Activated CD4-positive, alpha-beta T cell treated with anti-CD3 and anti-CD28 coated beads, Interleukin-2, amount 10 ng/mL, durations not matched to agents 24 days and 14 days (primary cell): ENCODE data around the gene MLXIP. TPM values are rescaled to one million over a fixed set of nuclear protein-coding genes. Genes with fewer than 3 reads are reported as not detected.
"Not testable (repeated sequence)": the region's sequence is repeated elsewhere in the genome, so short reads cannot be mapped to it uniquely, and the experiment has no call there.

Experiments
- DNase-seq: peaks from one replicate; pipeline ENCODE4 v3.0.0; 2022
- H3K27ac Mint-ChIP-seq: one replicate; pipeline ENCODE4 v1.8.0; 2022; ENCODE audit warnings: mild to moderate bottlenecking, mixed read lengths
- H3K27me3 Mint-ChIP-seq: one replicate; pipeline ENCODE4 v1.8.0; 2022; ENCODE audit warnings: mixed read lengths
- H3K36me3 Mint-ChIP-seq: one replicate; pipeline ENCODE4 v1.8.0; 2022; ENCODE audit warnings: low read depth, mild to moderate bottlenecking, mixed read lengths
- H3K4me1 Mint-ChIP-seq: one replicate; pipeline ENCODE4 v1.8.0; 2021; ENCODE audit warnings: mixed read lengths
- H3K4me3 Mint-ChIP-seq: one replicate; pipeline ENCODE4 v1.8.0; 2022; ENCODE audit warnings: mild to moderate bottlenecking, moderate library complexity, mixed read lengths
- H3K9me3 Mint-ChIP-seq: one replicate; pipeline ENCODE4 v1.8.0; 2021; ENCODE audit warnings: mixed read lengths
- intact Hi-C: fragments of 100-400 bp; cut with micrococcal nuclease; formaldehyde crosslinking; loops from one replicate; pipeline ENCODE4 v1.15.1; 2023
- total RNA-seq: library from RNA; stranded (reverse); gene quantifications from 2 replicates; pipeline ENCODE4 v1.2.3, GENCODE V29; 2022

The MLXIP gene
- total RNA-seq, 1 donor from 2014 or later, result 47.6 TPM

DNA sequence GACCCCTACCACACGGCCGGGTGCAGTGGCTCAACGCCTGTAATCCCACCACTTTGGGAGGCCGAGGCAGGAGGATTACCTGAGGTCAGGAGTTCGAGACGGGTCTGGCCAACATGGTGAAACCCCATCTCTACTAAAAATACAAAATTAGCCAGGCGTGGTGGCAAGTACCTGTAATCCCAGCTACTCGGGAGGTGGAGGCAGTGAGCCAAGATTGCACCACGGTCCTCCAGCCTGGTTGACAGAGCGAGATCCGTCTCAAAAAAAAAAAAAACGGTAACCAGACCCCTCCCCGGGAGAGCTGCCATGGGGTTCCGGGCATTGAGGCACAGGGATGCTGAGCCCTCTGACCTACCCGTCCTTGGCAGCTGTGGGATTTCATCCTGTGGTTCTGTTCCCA, 35.1 kb upstream of the MLXIP start:
- intact Hi-C loops, result no loop called here
- peaks cover 4% of the 10 kb centered on the region for H3K36me3 Mint-ChIP-seq
- no peaks in the 10 kb centered on the region for H3K4me1 Mint-ChIP-seq
- no peak for DNase-seq
- H3K9me3 Mint-ChIP-seq, result no peaks in the 10 kb centered on the region
- no peaks in the 10 kb centered on the region for H3K27me3 Mint-ChIP-seq
- H3K4me3 Mint-ChIP-seq, result no peak overlapping the region
- no peak overlapping the region for H3K27ac Mint-ChIP-seq

DNA sequence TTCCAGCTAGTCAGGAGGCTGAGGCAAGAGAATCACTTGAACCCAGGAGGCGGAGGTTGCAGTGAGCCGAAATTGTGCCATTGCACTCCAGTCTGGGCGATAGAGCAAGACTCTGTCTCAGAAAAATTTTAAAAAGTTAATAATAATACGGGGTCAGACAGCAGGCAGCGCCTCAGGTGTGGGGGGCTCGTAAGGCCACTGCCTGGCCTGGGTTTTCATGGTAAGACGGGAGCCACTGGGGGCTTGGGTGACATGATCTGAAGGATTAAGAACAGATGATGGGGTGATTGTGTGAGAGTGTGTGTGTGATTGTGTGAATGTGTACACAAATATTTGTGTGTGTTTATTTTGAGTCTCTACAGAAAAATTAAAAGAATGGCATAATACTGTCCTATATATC, 33.3 kb upstream of the MLXIP start:
- Mint-ChIP-seq H3K27me3 (no peaks in the 10 kb centered on the region), H3K9me3 (no peaks in the 10 kb centered on the region), H3K27ac (no peak overlapping the region), H3K4me3 (no peak overlapping the region), H3K4me1 (no peaks in the 10 kb centered on the region), H3K36me3 (peaks cover 4% of the 10 kb centered on the region)
- intact Hi-C loops, result no loop called here
- no peak for DNase-seq

DNA sequence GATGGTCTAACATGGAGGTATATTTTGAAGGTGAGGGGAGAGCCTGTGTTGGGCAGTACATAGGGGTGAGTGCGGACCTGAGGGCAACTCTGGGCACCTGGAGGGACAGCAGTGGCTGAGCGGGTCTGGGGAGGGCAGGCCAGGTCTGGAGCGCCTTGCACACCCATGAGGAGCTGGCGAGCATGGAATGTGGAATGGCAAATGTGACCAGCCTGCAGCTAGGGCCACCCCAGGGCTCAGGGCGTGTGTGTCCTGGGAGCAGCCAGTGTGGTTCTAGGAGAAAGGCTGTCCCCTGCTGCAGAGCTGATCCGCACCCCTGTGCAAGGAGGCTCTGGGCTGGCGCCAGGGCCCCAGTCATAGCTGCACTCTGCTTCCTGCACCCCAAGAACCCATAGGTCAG, 32.4 kb upstream of the MLXIP start:
- Mint-ChIP-seq H3K9me3 (no peaks in the 10 kb centered on the region), H3K27ac (no peak overlapping the region), H3K4me3 (no peak overlapping the region), H3K27me3 (no peaks in the 10 kb centered on the region), H3K36me3 (peaks cover 4% of the 10 kb centered on the region), H3K4me1 (no peaks in the 10 kb centered on the region)
- intact Hi-C loops, result no loop called here
- DNase-seq, result no peak

DNA sequence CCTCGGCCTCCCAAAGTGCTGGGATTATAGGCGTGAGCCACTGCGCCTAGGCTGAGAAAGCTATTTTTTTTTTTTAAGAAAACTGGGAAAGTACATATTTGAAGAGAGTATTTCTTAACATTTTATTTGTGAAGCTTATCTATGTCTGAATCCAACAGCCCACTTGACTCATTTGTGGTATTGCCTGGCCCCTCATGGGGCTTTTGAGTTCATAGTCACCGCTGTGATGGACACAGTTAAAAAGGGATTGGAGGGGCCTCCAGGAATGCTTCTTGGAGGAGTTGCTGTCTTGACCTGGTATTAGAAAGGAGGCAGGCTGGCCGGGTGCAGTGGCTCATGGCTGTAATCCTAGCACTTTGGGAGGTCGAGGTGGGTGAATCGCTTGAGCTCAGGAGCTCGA, 30.4 kb upstream of the MLXIP start:
- intact Hi-C loops, result no loop called here
- H3K27me3 Mint-ChIP-seq, result no peaks in the 10 kb centered on the region
- no peaks in the 10 kb centered on the region for H3K4me1 Mint-ChIP-seq
- H3K36me3 Mint-ChIP-seq, result peaks cover 4% of the 10 kb centered on the region
- no peaks in the 10 kb centered on the region for H3K9me3 Mint-ChIP-seq
- H3K4me3 Mint-ChIP-seq, result no peak overlapping the region
- no peak overlapping the region for H3K27ac Mint-ChIP-seq
- DNase-seq, result no peak

DNA sequence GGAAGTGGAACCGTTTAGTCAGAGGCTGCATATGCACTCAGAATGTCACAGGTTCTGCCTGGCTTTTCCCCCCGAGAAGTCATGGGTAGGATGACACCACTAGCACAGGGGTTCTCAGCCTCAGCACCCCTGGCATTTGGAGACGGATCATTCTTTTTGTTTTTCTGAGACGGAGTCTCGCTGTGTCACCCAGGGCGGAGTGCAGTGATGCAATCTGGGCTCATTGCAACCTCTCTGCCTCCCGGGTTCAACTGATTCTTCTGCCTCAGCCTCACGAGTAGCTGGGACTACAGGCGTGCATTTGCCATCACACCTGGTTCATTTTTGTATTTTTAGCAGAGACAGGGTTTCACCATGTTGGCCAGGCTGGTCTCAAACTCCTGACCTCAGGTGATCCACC, 28.7 kb upstream of the MLXIP start:
- Mint-ChIP-seq H3K36me3 (peaks cover 1% of the 10 kb centered on the region), H3K27ac (no peak overlapping the region)
- intact Hi-C loops, result no loop called here

DNA sequence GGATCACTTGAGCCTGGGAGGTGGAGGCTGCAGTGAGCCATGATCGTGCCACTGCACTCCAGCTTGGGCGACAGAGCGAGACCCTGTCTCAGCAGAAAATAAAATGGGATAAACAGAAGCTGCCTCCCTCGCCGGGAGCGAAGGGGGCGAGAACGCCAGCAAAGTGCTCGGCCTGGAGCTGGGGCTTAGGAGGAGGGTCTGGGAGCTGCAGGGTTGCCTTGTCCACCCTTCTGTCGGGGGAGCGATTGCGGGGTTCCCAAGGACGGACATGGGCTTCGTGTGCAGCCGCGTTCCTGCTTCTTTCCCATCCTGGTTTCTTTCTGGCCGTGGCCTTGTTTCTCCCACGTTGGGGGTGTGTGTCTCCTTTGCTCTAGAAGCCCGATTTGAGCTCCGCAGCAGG, 27.9 kb upstream of the MLXIP start:
- H3K36me3 Mint-ChIP-seq, result no peaks in the 10 kb centered on the region
- DNase-seq, result no peak
- H3K4me3 Mint-ChIP-seq, result no peak overlapping the region
- H3K9me3 Mint-ChIP-seq, result no peaks in the 10 kb centered on the region
- intact Hi-C loops, result no loop called here
- H3K27ac Mint-ChIP-seq, result no peak overlapping the region
- H3K27me3 Mint-ChIP-seq, result no peaks in the 10 kb centered on the region
- peaks cover 6% of the 10 kb centered on the region for H3K4me1 Mint-ChIP-seq

More for the DNA sequence above, 28.7 kb upstream of the MLXIP start:
- no peaks in the 10 kb centered on the region for H3K9me3 Mint-ChIP-seq
- H3K27me3 Mint-ChIP-seq, result no peaks in the 10 kb centered on the region
- DNase-seq, result no peak
- H3K4me3 Mint-ChIP-seq, result no peak overlapping the region
- peaks cover 4% of the 10 kb centered on the region for H3K4me1 Mint-ChIP-seq

DNA sequence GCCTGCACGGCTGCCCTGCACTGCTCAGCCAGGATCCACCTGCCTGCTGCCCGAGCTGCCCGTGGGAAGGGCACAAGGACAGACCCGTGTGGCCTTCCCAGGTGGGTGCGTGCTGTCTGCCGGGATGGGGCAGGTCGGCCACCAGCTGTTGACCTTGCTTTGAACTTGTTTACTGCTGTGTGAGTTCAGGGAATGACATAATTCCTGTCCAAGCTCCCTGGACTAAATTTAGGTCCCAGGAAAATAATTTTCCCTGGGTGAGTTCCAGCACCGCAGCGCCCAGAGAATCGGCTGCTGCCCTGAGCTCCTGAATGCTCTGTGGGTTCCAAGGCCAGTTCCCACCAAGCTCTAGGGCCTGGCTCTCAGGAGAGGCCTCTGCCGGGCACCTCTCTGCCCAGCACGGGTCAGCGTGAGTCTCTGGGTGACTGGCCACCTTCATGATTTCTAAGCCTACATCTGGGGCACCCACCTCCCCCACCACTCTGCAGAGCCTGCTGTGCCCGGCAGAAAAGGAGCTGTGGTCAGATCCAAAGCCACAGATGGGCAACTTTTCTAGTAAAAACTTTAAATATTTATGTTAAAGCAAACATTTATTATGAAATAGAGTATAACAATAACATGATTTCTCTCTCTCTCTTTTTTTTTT, 27.2 kb upstream of the MLXIP start:
- H3K27ac Mint-ChIP-seq, result no peak overlapping the region
- H3K4me3 Mint-ChIP-seq, result no peak overlapping the region
- H3K27me3 Mint-ChIP-seq, result no peaks in the 10 kb centered on the region
- H3K9me3 Mint-ChIP-seq, result no peaks in the 10 kb centered on the region
- peaks cover 6% of the 10 kb centered on the region for H3K4me1 Mint-ChIP-seq
- intact Hi-C loops, result no loop called here
- DNase-seq, result no peak
- no peaks in the 10 kb centered on the region for H3K36me3 Mint-ChIP-seq

DNA sequence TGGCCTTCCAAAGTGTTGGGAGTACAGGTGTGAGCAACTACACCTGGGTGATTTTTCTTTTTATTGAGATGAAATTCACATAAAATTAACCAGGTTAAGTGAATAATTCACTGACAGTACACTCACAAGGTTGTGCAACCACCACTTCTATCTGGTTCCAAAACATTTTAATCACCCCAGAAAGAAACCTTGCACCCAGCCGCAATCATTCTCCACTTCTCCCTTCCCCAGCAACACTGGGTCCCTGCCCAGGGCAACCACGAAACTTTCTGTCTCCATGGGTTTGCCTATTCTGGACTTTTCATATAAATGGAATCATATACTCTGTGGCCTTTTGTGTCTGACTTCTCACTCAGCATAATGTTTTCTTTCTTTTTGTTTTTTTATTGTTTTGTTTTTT, 26.3 kb upstream of the MLXIP start:
- DNase-seq, result no peak
- Mint-ChIP-seq H3K27ac (no peak overlapping the region), H3K36me3 (peaks cover 2% of the 10 kb centered on the region), H3K9me3 (no peaks in the 10 kb centered on the region), H3K4me1 (peaks cover 6% of the 10 kb centered on the region), H3K4me3 (no peak overlapping the region), H3K27me3 (no peaks in the 10 kb centered on the region)
- intact Hi-C loops, result no loop called here

DNA sequence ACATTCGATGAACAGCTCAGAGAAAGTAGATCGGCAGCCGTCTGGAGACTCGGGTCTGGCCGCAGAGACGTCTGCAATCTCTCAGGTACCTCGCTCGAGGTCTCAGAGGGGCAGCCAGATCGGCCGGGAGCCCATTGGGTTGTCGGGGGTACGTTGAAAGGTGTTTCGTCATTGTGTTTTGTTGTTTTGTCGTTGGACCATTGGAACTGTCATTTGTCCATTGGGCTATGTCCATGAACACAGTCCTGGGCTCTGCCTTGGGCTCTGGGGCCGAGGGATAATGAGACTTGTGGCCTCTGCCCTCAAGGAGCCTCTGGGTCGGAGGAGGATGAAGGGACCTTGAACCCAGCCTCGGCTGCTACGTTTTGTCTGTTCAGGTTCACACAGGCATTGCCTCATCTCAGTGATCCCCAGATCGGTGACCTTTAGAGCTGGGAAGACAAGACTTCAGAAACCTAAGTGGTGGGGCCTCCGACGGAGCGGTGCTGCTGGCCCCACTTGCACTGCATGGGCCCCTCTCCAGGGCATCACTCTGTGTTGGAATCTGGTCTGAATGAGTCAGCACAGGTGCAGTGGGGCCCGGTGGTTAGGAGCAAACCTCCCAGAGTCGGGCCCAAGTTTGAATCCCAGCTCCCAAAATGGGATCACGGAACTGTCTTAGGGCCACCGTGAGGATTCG, 23.6 kb upstream of the MLXIP start:
- Mint-ChIP-seq H3K27me3 (no peaks in the 10 kb centered on the region), H3K9me3 (no peaks in the 10 kb centered on the region), H3K36me3 (peaks cover 2% of the 10 kb centered on the region), H3K4me3 (no peak overlapping the region), H3K27ac (no peak overlapping the region), H3K4me1 (peaks cover 6% of the 10 kb centered on the region)
- DNase-seq, result no peak
- intact Hi-C loops, result loop anchor here (1.0 kb wide), 2 partner anchors 68 to 136 kb away; no protein-coding TSS in a partner anchor

DNA sequence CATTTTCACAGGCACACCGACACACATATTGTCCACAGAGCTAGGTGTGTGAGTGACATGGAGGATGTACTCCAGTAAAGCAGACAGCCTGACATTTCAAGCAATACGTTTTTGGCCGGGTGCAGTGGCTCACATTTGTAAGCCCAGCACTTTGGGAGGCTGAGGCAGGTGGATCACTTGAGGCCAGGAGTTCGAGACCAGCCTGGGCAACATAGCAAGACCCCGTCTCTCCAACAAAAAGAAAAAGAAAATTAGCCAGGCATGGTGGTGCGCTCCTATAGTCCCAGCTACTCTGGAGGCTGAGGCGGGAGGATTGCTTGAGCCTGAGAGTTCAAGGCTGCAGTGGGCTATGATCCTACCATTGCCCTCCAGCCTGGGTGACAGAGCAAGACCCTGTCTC, 22.1 kb upstream of the MLXIP start:
- H3K27me3 Mint-ChIP-seq, H3K4me1 Mint-ChIP-seq, H3K9me3 Mint-ChIP-seq, H3K4me3 Mint-ChIP-seq, H3K36me3 Mint-ChIP-seq, DNase-seq, intact Hi-C loops, H3K27ac Mint-ChIP-seq: not testable (repeated sequence)

DNA sequence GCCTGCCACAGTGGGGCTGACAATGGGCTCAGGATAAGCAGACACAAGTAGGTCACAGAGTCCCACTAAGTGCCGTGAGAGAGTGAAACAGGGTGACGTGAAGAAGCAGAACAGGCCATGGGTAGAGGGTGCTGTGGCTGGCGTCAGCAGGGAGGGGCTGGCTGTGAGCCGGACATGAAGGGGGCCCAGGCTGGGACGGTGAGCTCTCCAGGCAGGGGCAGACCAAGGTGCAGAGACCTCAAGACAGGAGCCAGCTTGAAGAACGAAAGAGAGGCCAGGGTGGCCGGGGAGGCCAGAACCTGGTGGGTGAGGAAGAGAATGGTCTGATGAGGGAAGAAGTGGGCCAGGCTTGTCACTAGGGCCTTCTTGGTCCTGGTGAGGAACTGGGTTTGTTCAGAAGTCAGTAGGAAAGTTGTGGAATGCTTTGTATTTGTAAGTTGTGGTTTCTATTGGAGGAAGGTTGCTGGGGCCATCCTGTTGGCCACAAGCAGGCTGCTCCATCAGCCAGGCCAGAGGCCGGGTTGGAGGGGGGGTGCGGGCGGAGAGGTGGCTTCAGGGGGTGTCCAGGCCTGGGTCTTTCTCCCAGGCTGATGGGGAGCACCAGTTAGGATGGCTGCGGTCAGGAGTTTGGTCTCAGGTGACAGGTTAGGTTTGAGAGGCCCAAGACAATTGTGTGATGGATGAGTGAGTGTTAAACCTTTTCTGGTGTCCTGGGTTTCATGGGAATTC, 21.4 kb upstream of the MLXIP start:
- Mint-ChIP-seq H3K9me3 (no peaks in the 10 kb centered on the region), H3K4me3 (no peak overlapping the region), H3K27me3 (no peaks in the 10 kb centered on the region), H3K4me1 (peaks cover 6% of the 10 kb centered on the region), H3K27ac (no peak overlapping the region), H3K36me3 (peaks cover 2% of the 10 kb centered on the region)
- DNase-seq, result no peak
- intact Hi-C loops, result no loop called here

DNA sequence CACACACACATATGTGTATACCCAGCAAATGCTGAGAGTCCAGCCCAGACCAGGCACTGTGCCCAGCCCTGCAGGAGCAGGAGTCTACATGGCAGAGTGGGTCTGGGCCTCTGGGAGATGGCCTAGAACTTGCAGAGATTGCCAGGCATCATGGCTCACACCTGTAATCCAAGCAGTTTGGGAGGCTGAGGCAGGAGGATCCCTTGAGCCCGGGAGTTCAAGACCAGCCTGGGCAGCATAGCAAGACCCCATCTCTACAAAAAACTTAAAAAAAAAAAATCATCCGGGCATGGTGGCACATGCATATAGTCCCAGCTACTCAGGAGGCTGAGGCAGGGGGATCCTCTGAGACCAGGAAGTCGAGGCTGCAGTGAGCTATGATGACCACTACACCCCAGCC, 20.8 kb upstream of the MLXIP start:
- Mint-ChIP-seq H3K4me1 (peaks cover 6% of the 10 kb centered on the region), H3K9me3 (no peaks in the 10 kb centered on the region), H3K36me3 (peaks cover 2% of the 10 kb centered on the region), H3K4me3 (no peak overlapping the region), H3K27ac (no peak overlapping the region), H3K27me3 (no peaks in the 10 kb centered on the region)
- intact Hi-C loops, result no loop called here
- no peak for DNase-seq

DNA sequence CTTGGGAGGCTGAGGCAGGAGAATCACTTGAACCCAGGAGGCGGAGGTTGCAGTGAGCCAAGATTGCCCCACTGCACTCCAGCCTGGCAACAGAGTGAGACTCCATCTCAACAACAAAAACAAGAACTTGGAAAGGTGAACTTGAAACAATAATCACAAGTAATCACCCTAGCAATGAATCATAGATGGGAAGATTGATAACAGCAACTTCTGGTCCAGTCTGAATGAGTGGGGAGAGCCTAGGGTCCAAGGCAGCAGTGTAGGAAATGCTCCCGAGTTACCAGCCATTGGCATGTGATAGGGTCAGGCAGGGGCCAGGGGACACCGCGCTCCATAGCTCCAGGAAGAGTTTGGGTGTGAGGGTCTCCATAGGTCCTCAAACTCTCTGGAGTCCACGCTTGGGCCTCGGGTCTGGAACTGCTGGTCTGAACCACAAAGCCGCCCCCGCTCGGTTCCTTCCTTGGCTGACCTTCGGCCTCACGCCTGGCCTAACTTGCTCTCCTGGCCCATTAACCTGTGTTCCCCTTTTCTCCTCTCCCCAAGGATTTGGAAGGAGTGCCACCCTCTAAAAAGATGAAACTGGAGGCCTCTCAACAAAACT, 19.9 kb upstream of the MLXIP start:
- Mint-ChIP-seq H3K4me1 (peaks cover 13% of the 10 kb centered on the region), H3K27me3 (no peaks in the 10 kb centered on the region)

More for the DNA sequence above, 19.9 kb upstream of the MLXIP start:
- intact Hi-C loops, result no loop called here
- Mint-ChIP-seq H3K4me3 (no peak overlapping the region), H3K9me3 (no peaks in the 10 kb centered on the region), H3K27ac (no peak overlapping the region), H3K36me3 (peaks cover 2% of the 10 kb centered on the region)
- no peak for DNase-seq
